ENCODE results near the gene MMP12. TPM values are rescaled to one million over a fixed set of nuclear protein-coding genes. Genes with fewer than 3 reads are reported as not detected.
A peak's percentile ranks its signal among the peaks of the same experiment; 100 is the strongest.

The MMP12 gene
- polyA plus RNA-seq, 1 of the 3 experiments (the other 2 are of a cell fraction): 2.0 TPM

GRCh38 chr11:102829316-102830000 lies 45.3 kb downstream of the MMP12 start:
- no peaks in the 10 kb centered on the region for H4K20me1 ChIP-seq (ENCODE audit: insufficient read depth)
- H3K36me3 ChIP-seq (replicated peaks in 1 of 2; ENCODE audit: control insufficient read depth in 1 of 2, insufficient read depth in 2 of 2, low read length in 1 of 2): no peaks in the 10 kb centered on the region
- DNase-seq: no peak
- H2AFZ ChIP-seq (ENCODE audit: low read depth): peak overlapping the region; percentile 25; the same call in 1 of the 2 replicates
- no peak overlapping the region for H3K27ac ChIP-seq (ENCODE audit: low read depth in 2 of 2, low read length in 1 of 2)
- no peaks in the 10 kb centered on the region for H3K9me2 ChIP-seq
- 12% methylated on average over 6 of the region's 6 CpGs for WGBS (ENCODE audit: low lambda C conversion rate)
- no peaks in the 10 kb centered on the region for H3K79me2 ChIP-seq (ENCODE audit: insufficient read depth)
- no peak overlapping the region for H3K4me3 ChIP-seq (ENCODE audit: low read depth in 2 of 2, low read length in 1 of 2)
- POLR2A ChIA-PET: no interaction called here
- no peaks in the 10 kb centered on the region for H3F3A ChIP-seq (replicated peaks; ENCODE audit: insufficient read depth)
- no peaks in the 10 kb centered on the region for H3K27me3 ChIP-seq (ENCODE audit: insufficient read depth)
- CTCF ChIA-PET: interaction anchor here (1.2 kb wide), 1 partner anchor 112 kb away, joined by 3 read pairs; no protein-coding TSS in a partner anchor
- H3K4me2 ChIP-seq: no peak overlapping the region; the same call in 1 of the 2 replicates
- H3K9me3 ChIP-seq: no peaks in the 10 kb centered on the region
- no peak overlapping the region for H3K9ac ChIP-seq
- H3K4me1 ChIP-seq (ENCODE audit: control insufficient read depth in 1 of 2, insufficient read depth in 2 of 2, low read depth in 1 of 2, low read length in 1 of 2): peaks cover 0 to 11% of the 10 kb centered on the region in 2 experiments; a peak in 2 of 4 replicates
- TF ChIP-seq NFIC (IDR thresholded peaks at IDR 0.05; ENCODE audit: borderline replicate concordance) (no peak), POLR2AphosphoS5 (IDR thresholded peaks at IDR 0.05; ENCODE audit: low read depth, low read length) (no peak), NRF1 (IDR thresholded peaks at IDR 0.05; ENCODE audit: low read depth, low read length) (no peak), MXI1 (IDR thresholded peaks at IDR 0.05; ENCODE audit: low read depth, low read length) (no peak), PBX3 (IDR thresholded peaks at IDR 0.05) (no peak), RCOR1 (IDR thresholded peaks at IDR 0.05; ENCODE audit: low read length) (no peak), CHD2 (IDR thresholded peaks at IDR 0.05; ENCODE audit: low read length, partially characterized antibody) (no peak), ZBTB33 (IDR thresholded peaks at IDR 0.05; ENCODE audit: borderline replicate concordance, low read depth) (no peak)

- no peaks in the 10 kb centered on the region for H3K9me2 ChIP-seq
- no peaks in the 10 kb centered on the region for H3K9me3 ChIP-seq
- 49% methylated on average over 1 of the region's 1 CpG for WGBS (ENCODE audit: low lambda C conversion rate)
- H3F3A ChIP-seq (replicated peaks; ENCODE audit: insufficient read depth): no peaks in the 10 kb centered on the region
- no peaks in the 10 kb centered on the region for H3K36me3 ChIP-seq (replicated peaks in 1 of 2; ENCODE audit: control insufficient read depth in 1 of 2, insufficient read depth in 2 of 2, low read length in 1 of 2)
- H2AFZ ChIP-seq (ENCODE audit: low read depth): no peak overlapping the region
- POLR2A ChIA-PET: no interaction called here
- H3K4me3 ChIP-seq (ENCODE audit: low read depth in 2 of 2, low read length in 1 of 2): no peak overlapping the region
- H3K9ac ChIP-seq: no peak overlapping the region
- CTCF ChIA-PET: interaction anchor here (0.5 to 2.1 kb wide), 2 partner anchors 49 to 116 kb away, joined by 3 to 5 read pairs; no protein-coding TSS in a partner anchor
- no peak for DNase-seq
- H4K20me1 ChIP-seq (ENCODE audit: insufficient read depth): no peaks in the 10 kb centered on the region
- no peaks in the 10 kb centered on the region for H3K79me2 ChIP-seq (ENCODE audit: insufficient read depth)
- H3K27ac ChIP-seq (ENCODE audit: low read depth in 2 of 2, low read length in 1 of 2): no peak overlapping the region
- H3K27me3 ChIP-seq (ENCODE audit: insufficient read depth): no peaks in the 10 kb centered on the region
- no peak overlapping the region for H3K4me2 ChIP-seq
- peaks cover 0 to under 1% of the 10 kb centered on the region in 2 experiments; a peak in 2 of 4 replicates for H3K4me1 ChIP-seq (ENCODE audit: control insufficient read depth in 1 of 2, insufficient read depth in 2 of 2, low read depth in 1 of 2, low read length in 1 of 2)
- TF ChIP-seq NFIC (IDR thresholded peaks at IDR 0.05; ENCODE audit: borderline replicate concordance) (no peak), USF1 (IDR thresholded peaks at IDR 0.05; ENCODE audit: borderline replicate concordance, low read depth) (no peak), FOXM1 (IDR thresholded peaks at IDR 0.05; ENCODE audit: low read depth) (no peak), MXI1 (IDR thresholded peaks at IDR 0.05; ENCODE audit: low read depth, low read length) (no peak), REST (IDR thresholded peaks at IDR 0.05; ENCODE audit: low read depth, low read length) (no peak), JUND (IDR thresholded peaks at IDR 0.05) (no peak), NRF1 (IDR thresholded peaks at IDR 0.05; ENCODE audit: low read depth, low read length) (no peak), RAD21 (IDR thresholded peaks at IDR 0.05; ENCODE audit: low read length) (no peak), RCOR1 (IDR thresholded peaks at IDR 0.05; ENCODE audit: low read length) (no peak), USF2 (IDR thresholded peaks at IDR 0.05; ENCODE audit: borderline replicate concordance, low read depth, low read length) (no peak), YY1 (IDR thresholded peaks at IDR 0.05; ENCODE audit: low read depth) (no peak), RXRA (IDR thresholded peaks at IDR 0.05; ENCODE audit: borderline replicate concordance, low read depth) (no peak), TAF1 (IDR thresholded peaks at IDR 0.05; ENCODE audit: borderline replicate concordance, low read depth, low read length) (no peak)
These were observed 50.2 kb downstream of the MMP12 start for GRCh38 chr11:102824556-102824955.

All from SK-N-SH (cell line).